Adipocyte (in vitro differentiated cells): ENCODE measurements around the gene SLC35G2.
"Not testable (repeated sequence)": the region's sequence is repeated elsewhere in the genome, so short reads cannot be mapped to it uniquely, and the experiment has no call there.

Experiments
- DNase-seq: peaks from one replicate; pipeline ENCODE4 v3.0.0-alpha.2; 2015; ENCODE audit warnings: low read depth
- H3K27me3 ChIP-seq: replicated peaks from 2 replicates; pipeline ENCODE4 v1.7.0; 2013; ENCODE audit warnings: mild to moderate bottlenecking, low read length, moderate library complexity; ENCODE audit not compliant: control insufficient read depth, insufficient read depth
- H3K36me3 ChIP-seq: 2 replicates; pipeline ENCODE4 v1.7.0; 2013; ENCODE audit warnings: low read length, mild to moderate bottlenecking, moderate library complexity; ENCODE audit not compliant: control insufficient read depth, insufficient read depth, severe bottlenecking
- H3K4me1 ChIP-seq: 2 replicates; pipeline ENCODE4 v1.7.0; 2013; ENCODE audit warnings: mild to moderate bottlenecking, low read length, moderate library complexity; ENCODE audit not compliant: control insufficient read depth, insufficient read depth
- H3K4me3 ChIP-seq: 2 replicates; pipeline ENCODE4 v1.7.0; 2013; ENCODE audit warnings: mild to moderate bottlenecking, low read length, moderate library complexity
- H3K9ac ChIP-seq: 2 replicates; pipeline ENCODE4 v1.7.0; 2013; ENCODE audit warnings: mild to moderate bottlenecking, low read length, moderate library complexity
- H3K9me3 ChIP-seq: 2 replicates; pipeline ENCODE4 v1.7.0; 2013; ENCODE audit warnings: mild to moderate bottlenecking, low read length, moderate library complexity; ENCODE audit not compliant: control insufficient read depth

SLC35G2 gene

DNA sequence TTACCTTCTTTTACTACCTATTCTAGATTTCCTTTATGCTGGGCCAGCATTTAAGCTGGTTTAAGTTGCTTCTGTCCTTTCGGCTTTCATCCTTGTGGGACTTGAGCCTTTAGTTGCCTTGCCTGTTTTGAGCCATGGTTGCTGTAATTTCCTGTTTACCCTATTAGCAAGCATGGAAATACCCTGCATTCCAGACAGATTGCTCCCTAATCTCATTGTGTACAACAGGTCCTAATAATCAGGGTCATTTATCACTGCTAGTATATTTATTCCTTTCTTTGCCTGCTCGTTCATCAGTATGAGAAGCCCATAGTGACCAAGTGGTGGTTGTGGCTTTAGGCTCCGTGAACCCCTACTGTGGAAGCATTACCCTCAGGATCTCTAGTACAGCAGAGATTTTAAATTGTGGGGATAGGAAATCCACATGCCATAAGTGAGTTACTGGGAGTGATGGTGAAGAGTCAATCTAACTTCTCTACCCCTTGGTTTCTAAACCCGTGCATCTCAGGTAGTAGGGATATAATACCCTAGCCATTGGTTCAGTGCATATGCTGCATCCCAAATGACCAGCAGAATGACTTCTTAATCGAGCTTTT, 75.0 kb downstream of the SLC35G2 start:
- Histone ChIP-seq H3K9me3 (peaks cover 18% of the 10 kb centered on the region), H3K36me3 (peaks cover 5% of the 10 kb centered on the region), H3K4me1 (peaks cover 10% of the 10 kb centered on the region), H3K4me3 (peak overlapping the region; percentile 20), H3K27me3 (no peaks in the 10 kb centered on the region), H3K9ac (no peak overlapping the region)
- peak; percentile 33 for DNase-seq

- not testable (repeated sequence) for H3K27me3 ChIP-seq, H3K9me3 ChIP-seq, H3K9ac ChIP-seq, H3K4me3 ChIP-seq, DNase-seq
- Histone ChIP-seq H3K36me3 (peaks cover 10% of the 10 kb centered on the region), H3K4me1 (peaks cover 11% of the 10 kb centered on the region)
Measured at GRCh38 chr3:136897171-136897570, 78.2 kb downstream of the SLC35G2 start.

DNA sequence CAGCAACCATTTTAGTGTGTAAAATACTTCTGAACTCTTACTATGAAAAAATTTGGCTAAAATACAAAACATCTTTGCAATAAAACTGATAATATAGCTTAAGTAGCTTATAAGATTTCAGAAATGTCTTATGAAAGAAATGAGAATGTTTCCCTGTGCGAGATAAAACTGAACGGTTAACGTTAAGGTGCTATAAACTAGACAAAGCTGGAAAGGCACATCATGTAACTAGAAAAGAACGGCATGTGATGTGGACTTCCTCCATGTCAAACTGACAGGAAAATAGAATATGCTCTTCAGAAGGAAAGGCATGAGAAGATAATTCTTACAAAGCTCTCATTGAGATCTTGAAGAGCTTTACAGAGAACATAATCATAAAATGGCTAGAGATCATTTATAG, 79.6 kb downstream of the SLC35G2 start:
- DNase-seq: no peak
- no peaks in the 10 kb centered on the region for H3K27me3 ChIP-seq
- H3K9ac ChIP-seq: no peak overlapping the region
- peaks cover 11% of the 10 kb centered on the region for H3K4me1 ChIP-seq
- peaks cover 6% of the 10 kb centered on the region for H3K9me3 ChIP-seq
- no peak overlapping the region for H3K4me3 ChIP-seq
- H3K36me3 ChIP-seq: peaks cover 10% of the 10 kb centered on the region

- Histone ChIP-seq H3K9me3 (peaks cover 6% of the 10 kb centered on the region), H3K36me3 (peaks cover 10% of the 10 kb centered on the region), H3K4me1 (peaks cover 10% of the 10 kb centered on the region), H3K9ac (no peak overlapping the region), H3K4me3 (no peak overlapping the region), H3K27me3 (no peaks in the 10 kb centered on the region)
- DNase-seq: no peak
Measured at GRCh38 chr3:136898954-136899353, 80.0 kb downstream of the SLC35G2 start.

DNA sequence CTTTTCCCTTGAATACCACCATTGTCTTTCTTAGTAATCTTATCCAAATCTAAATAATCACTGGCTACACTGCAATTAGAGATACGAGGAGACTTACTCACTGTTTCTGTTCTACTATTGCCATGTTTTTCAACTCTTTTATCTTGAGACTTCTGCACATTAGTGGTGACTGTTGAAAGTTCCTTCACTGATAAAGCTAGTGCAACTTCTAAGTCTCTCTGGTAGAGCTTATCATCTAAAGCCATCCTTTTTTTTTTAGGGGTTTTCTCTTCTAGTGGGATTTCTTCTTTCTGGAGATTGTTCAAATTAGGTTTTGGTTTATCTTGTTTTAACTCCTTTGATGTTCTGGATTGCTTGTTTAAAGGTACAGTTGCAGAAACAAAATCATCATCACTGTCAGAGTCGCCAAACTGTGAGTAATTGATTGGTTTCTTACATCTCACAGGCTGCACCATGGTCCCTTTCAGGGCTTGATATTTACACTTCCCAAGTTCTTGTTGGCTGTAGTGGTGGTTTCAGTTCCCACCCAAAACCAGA, 80.8 kb downstream of the SLC35G2 start:
- peaks cover 3% of the 10 kb centered on the region for H3K4me1 ChIP-seq
- H3K9me3 ChIP-seq: peaks cover 12% of the 10 kb centered on the region
- peaks cover 10% of the 10 kb centered on the region for H3K36me3 ChIP-seq
- H3K4me3 ChIP-seq: no peak overlapping the region
- no peaks in the 10 kb centered on the region for H3K27me3 ChIP-seq
- H3K9ac ChIP-seq: no peak overlapping the region
- no peak for DNase-seq

DNA sequence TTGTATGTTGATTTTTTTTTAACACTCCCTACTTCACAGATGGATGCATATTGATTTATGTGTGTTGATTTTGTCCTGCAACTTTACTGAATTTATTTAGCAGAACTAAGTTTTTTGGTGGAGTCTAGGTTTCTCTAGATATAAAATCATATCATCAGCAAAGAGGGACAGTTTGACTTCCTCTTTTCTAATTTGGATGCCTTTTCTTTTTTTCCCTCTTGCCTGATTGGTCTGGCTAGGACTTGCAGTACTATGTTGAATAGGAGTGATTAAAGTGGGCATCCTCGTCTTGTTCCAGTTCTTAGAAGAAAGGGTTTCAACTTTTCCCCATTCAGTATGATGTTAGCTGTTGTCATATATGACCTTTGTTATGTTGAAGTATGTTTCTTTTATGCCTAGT, 81.8 kb downstream of the SLC35G2 start:
- not testable (repeated sequence) for H3K9ac ChIP-seq, H3K4me3 ChIP-seq, DNase-seq, H3K4me1 ChIP-seq, H3K27me3 ChIP-seq
- peaks cover 19% of the 10 kb centered on the region for H3K9me3 ChIP-seq
- H3K36me3 ChIP-seq: peaks cover 10% of the 10 kb centered on the region

GRCh38 chr3:136901391-136901790, 82.5 kb downstream of the SLC35G2 start:
- peaks cover 10% of the 10 kb centered on the region for H3K36me3 ChIP-seq
- peaks cover 3% of the 10 kb centered on the region for H3K4me1 ChIP-seq
- H3K27me3 ChIP-seq: no peaks in the 10 kb centered on the region
- peaks cover 19% of the 10 kb centered on the region for H3K9me3 ChIP-seq
- no peak overlapping the region for H3K4me3 ChIP-seq
- DNase-seq: no peak
- no peak overlapping the region for H3K9ac ChIP-seq

- peaks cover 19% of the 10 kb centered on the region for H3K9me3 ChIP-seq
- H3K36me3 ChIP-seq, DNase-seq, H3K9ac ChIP-seq, H3K4me3 ChIP-seq, H3K27me3 ChIP-seq, H3K4me1 ChIP-seq: not testable (repeated sequence)
Measured at GRCh38 chr3:136902530-136902929, 83.6 kb downstream of the SLC35G2 start.

- no peak for DNase-seq
- Histone ChIP-seq H3K27me3 (no peaks in the 10 kb centered on the region), H3K4me3 (no peak overlapping the region), H3K36me3 (peaks cover 6% of the 10 kb centered on the region), H3K9ac (no peak overlapping the region), H3K9me3 (peaks cover 19% of the 10 kb centered on the region), H3K4me1 (peaks cover 1% of the 10 kb centered on the region)
Measured at GRCh38 chr3:136903899-136904298, 85.0 kb downstream of the SLC35G2 start.

- no peaks in the 10 kb centered on the region for H3K27me3 ChIP-seq
- peaks cover 19% of the 10 kb centered on the region for H3K9me3 ChIP-seq
- H3K9ac ChIP-seq: no peak overlapping the region
- no peaks in the 10 kb centered on the region for H3K4me1 ChIP-seq
- H3K36me3 ChIP-seq: peaks cover 5% of the 10 kb centered on the region
- DNase-seq: no peak
- H3K4me3 ChIP-seq: no peak overlapping the region
Measured at GRCh38 chr3:136904746-136905145, 85.8 kb downstream of the SLC35G2 start.
